Glomerular endothelial cell (primary cell): ENCODE data around the gene XYLT1. TPM values are rescaled to one million over a fixed set of nuclear protein-coding genes. Genes with fewer than 3 reads are reported as not detected.
"Not testable (repeated sequence)": the region's sequence is repeated elsewhere in the genome, so short reads cannot be mapped to it uniquely, and the experiment has no call there.

ENCODE experiments used
- DNase-seq: peaks from one replicate; pipeline ENCODE4 v3.0.0-alpha.2; 2011; ENCODE audit warnings: low read depth, low spot score; ENCODE audit errors: extremely low read depth
- total RNA-seq: library from RNA; depleted of rRNA; stranded (reverse); fragments of >200 nt; gene quantifications from 2 replicates; pipeline ENCODE4 v1.2.3, GENCODE V29; 2015

Gene XYLT1
- total RNA-seq, 1 donor from 2014 or later: 6.0 TPM

- no peak for DNase-seq
Observed at GRCh38 chr16:17488506-17488905, 17.7 kb upstream of the XYLT1 start.

DNA sequence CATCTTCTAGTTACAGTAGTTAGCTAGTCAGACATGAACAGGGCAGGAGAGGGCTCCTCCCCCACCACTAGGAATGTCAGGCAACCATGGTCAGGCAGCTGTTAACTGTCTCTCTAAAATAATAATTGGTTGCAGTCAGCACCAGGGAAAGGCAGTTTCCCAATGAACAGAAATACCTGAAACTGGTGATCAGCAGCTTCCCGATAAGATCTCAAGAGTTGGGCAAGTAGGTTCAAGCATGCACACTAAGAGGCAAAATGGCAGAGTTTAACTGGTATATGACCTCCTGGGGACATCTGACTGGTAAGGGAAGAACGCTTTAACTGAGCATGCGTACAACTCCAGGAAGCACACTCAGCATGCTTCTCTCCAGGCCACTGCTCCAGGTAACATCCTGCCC, 12.6 kb upstream of the XYLT1 start:
- no peak for DNase-seq

DNA sequence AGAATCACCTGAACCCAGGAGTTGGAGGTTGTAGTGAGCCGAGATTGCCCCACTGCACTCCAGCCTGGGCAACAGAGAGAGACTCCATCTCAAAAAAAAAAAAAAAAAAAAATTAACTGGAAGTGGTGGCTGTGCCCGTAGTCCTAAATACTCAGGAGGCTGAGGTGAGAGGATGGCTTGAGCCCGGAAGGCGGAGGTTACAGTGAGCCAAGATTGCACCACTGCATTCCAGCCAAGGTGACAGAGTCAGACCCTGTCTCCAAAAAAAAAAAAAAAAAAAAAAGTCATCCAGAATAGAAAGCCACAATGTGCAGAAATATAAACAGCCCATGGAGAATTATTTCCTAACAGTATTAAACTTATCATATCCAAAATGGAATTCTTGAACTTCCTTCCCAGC, 11.6 kb upstream of the XYLT1 start:
- not testable (repeated sequence) for DNase-seq

DNA sequence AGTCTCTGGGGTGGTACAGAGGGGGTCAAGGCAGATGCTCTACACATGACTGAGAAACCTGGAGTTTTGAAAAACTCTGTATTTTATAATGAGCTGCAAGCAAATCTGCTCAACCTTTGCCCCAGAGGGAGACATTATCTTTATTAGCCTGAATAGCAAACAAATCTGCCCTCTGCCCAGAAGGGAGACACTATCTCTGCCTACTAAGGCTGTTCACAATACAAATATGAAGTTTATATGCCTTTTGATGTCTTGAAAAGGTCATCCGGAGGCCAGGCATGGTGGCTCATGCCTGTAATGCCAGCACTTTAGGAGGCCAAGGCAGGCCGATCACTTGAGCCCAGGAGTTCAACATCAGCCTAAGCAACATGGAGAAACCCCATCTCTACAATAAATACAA, 11.0 kb upstream of the XYLT1 start:
- DNase-seq: no peak

DNA sequence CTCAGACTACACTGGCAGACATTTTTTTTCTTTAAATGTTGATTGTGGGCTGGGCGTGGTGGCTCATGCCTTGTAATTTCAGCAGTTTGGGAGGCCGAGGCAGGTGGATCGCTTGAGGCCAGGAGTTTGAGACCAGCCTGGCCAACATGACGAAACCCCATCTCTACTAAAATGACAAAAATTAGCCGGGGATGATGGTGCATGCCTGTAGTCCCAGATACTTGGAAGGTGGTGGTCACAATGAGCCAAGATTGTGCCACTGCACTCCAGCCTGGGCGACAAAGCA, 6.4 kb upstream of the XYLT1 start:
- DNase-seq: not testable (repeated sequence)

- peak; percentile 4 for DNase-seq
Observed at GRCh38 chr16:17476414-17477259, 5.9 kb upstream of the XYLT1 start.

GRCh38 chr16:17475104-17475503, 4.3 kb upstream of the XYLT1 start:
- no peak for DNase-seq

- no peak for DNase-seq
Observed at GRCh38 chr16:17474572-17474971, 3.8 kb upstream of the XYLT1 start.

GRCh38 chr16:17474037-17474436, 3.3 kb upstream of the XYLT1 start:
- DNase-seq: no peak

DNA sequence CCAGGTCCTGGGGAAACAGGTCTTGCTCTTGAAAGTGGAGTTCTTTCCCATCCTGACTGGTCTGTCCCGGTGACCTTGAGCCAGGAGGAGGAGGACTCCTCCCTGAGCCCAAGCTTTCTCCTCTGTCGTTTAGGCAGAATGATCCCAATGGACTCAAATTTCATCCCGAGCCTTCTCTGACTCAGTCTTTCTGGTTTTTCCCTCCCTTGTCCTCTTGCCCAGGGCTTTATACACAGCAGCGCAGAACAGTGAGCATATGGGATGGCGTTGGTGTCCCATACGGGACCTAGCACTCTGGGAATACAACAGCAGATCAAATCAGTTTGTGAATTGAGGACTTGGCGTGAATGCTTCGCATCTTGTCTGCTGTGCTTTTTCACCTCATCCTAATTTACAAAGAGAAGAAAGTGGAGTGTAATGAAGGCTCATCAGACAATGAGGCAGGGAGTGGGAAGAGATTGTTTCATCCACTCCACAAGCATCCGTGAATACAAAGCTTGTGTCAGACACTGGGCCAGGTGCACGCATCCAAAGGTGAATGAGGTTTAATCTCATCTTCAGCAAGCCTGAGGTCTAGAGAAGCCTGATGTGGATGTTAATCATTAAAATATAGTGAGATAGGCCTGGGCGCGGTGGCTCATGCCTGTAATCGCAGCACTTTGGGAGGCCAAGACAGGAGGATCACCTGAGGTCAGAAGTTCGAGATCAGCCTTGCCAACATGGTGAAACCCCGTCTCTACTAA, 1.1 kb upstream of the XYLT1 start:
- no peak for DNase-seq

DNA sequence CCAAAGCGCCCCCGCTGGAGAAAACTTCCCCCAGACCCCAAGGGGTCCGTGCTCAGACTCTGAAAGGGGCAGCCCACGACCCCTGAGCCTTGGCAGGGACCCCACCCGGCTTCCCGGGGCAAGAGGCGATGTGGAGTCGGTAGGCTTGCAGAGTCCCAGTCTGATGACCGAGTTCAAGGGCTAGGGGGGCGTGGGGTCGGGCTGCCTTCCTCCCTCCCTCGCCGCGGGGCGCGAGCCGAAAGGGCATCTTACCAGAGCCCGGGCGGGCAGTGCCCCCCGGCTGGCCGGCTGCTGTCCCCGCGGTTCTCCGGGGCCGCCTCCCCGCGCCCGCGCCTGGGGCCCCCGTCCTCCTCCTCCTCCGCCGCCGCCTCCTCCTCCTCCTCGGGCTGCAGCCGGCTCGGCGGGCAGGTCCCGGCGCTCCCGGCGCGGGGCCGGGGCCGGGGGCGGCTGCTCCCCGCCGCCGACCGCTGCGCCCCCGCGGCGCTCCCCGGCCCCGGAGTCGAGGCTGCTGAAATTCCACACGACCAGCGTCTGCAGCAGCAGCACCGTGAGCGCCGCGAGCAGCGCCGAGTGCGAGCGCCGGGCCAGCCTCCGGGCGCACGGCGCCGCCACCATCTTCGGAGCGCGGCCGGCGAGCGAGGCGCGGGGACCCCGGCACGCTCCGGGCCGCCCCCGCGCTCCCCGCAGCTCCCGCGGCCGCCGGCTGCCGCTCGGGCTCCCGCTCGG, 415 bp downstream of the XYLT1 start:
- no peak for DNase-seq

DNA sequence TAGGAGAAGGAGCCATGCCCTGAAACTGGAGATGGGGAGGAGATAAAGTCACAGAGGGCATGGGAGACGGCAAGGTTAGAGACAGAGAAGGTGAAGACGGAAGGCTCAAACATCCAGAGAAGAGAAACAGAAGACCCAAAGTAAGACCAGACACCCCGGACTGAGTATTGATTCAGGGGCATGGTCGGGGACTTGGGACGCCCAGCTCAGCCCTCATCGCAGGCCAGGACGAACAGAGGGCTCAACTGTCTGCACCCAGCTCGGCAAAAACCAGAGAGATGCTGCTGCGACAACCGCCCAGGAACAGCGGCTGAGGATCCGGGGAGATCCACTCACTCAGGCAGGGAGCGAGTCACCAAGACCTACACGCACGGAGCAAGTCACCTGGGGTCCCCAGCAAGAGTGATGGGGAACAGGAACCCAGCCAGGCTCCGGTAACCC, 999 bp downstream of the XYLT1 start:
- no peak for DNase-seq

- no peak for DNase-seq
Observed at GRCh38 chr16:17469011-17469740, 1.6 kb downstream of the XYLT1 start.

GRCh38 chr16:17468611-17469010, 2.1 kb downstream of the XYLT1 start:
- no peak for DNase-seq

GRCh38 chr16:17467923-17468540, 2.7 kb downstream of the XYLT1 start:
- DNase-seq: peak; percentile 7

- no peak for DNase-seq
Observed at GRCh38 chr16:17466876-17467275, 3.9 kb downstream of the XYLT1 start.

- DNase-seq: no peak
Observed at GRCh38 chr16:17465460-17465859, 5.3 kb downstream of the XYLT1 start.

- no peak for DNase-seq
Observed at GRCh38 chr16:17463335-17463734, 7.4 kb downstream of the XYLT1 start.

DNA sequence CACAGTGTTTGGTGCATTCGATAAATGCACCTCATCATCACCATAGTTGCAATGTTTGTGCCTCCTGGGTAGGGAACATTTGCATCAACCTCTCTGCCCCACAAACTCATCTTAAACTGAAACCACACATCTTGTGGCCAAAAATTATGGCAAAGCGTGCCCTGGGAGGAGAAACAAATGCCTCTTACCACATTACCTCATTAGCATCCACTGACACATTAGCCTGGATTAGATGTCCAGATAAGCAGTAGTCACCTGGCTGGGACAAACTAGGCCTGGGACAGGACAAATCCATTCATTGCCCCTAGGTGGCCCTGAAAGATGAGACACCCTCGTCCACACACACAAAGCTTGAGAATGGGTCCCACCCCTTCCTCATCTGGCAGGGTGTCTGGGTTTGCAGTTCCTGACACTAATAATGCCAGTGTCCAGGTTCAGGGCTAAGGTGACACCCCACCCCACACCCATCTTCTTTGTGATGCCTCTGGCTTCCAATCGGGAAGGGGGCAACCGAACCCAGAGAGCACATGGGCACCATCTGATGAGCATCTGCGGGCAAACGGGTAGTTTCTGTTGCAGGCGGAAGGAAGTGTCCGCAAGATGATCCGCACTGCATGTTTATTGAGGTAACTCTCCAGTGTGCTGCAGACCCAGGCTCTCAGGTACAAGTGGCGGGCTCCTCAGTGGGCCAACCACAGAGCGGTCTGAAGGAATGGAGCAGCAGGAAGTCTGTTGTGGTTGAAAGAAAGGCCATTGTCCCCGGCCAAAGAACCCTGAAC, 8.6 kb downstream of the XYLT1 start:
- DNase-seq: no peak

GRCh38 chr16:17460890-17461289, 9.9 kb downstream of the XYLT1 start:
- DNase-seq: no peak
